ENCODE data around the gene BEAN1.

GRCh38 chr16:66480265-66481080 lies 53.4 kb downstream of the BEAN1 start:
- TF ChIP-seq, protein P1, sequence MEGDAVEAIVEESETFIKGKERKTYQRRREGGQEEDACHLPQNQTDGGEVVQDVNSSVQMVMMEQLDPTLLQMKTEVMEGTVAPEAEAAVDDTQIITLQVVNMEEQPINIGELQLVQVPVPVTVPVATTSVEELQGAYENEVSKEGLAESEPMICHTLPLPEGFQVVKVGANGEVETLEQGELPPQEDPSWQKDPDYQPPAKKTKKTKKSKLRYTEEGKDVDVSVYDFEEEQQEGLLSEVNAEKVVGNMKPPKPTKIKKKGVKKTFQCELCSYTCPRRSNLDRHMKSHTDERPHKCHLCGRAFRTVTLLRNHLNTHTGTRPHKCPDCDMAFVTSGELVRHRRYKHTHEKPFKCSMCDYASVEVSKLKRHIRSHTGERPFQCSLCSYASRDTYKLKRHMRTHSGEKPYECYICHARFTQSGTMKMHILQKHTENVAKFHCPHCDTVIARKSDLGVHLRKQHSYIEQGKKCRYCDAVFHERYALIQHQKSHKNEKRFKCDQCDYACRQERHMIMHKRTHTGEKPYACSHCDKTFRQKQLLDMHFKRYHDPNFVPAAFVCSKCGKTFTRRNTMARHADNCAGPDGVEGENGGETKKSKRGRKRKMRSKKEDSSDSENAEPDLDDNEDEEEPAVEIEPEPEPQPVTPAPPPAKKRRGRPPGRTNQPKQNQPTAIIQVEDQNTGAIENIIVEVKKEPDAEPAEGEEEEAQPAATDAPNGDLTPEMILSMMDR (IDR thresholded peaks at IDR 0.05 in 8 of 11, conservative IDR thresholded peaks at IDR 0.05 in 3 of 11), result no peak
- TF ChIP-seq POLR2A (IDR thresholded peaks at IDR 0.05), result no peak

All from spleen (tissue), 7 donors.